ENCODE results near the gene MAGI2. TPM values are rescaled to one million over a fixed set of nuclear protein-coding genes. Genes with fewer than 3 reads are reported as not detected.

MAGI2 gene
- total and polyA plus RNA-seq, 8 donors, result 6.1 to 9.2 (median 7.1) TPM

DNA sequence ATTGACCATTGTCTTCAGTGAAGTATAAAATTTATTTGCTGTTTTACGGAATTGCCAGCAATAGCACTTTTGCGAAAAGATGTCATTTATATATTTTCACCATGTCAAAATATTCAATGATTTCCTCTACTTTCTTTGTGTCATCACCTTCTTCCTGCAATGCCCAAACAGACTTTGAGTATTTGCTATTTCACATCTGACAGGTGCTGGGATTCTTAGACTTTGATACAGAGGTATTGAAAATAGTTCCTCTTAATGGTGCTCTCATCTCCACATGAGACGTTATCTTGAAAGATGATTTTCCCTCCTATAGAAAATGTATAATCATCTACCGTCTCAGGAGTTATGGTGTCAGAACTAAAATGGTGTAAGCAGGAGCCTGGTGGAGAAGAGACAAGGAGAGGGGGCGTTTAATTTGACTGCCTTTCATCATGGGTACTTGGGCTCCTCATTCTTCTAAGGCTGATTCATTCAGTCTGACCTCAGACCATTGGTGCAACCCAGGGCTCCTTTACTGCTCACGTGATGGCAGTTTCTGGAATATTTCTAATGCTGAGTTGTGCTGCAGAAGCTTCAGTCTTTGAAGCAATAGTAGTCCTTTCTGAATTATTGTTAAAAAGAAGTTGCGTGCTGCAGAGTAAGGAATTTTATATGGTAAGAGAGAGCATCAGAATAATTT lies 1250.3 kb downstream of the MAGI2 start:
- Histone ChIP-seq H3K36me3 (no peaks in the 10 kb centered on the region), H3K27ac (no peak overlapping the region), H3K4me1 (no peaks in the 10 kb centered on the region), H3K27me3 (no peaks in the 10 kb centered on the region), H3K4me3 (no peak overlapping the region), H3K9me3 (no peaks in the 10 kb centered on the region)
- intact Hi-C loops (cut with DNase I), result no loop called here
- no peak for DNase-seq
- no peak for ATAC-seq
- TF ChIP-seq CTCF (IDR thresholded peaks at IDR 0.05), result no peak

- no peaks in the 10 kb centered on the region for H3K27me3 ChIP-seq
- TF ChIP-seq CTCF (IDR thresholded peaks at IDR 0.05), result no peak
- H3K4me1 ChIP-seq, result no peaks in the 10 kb centered on the region
- no peaks in the 10 kb centered on the region for H3K9me3 ChIP-seq
- no peak for ATAC-seq
- no peak overlapping the region for H3K4me3 ChIP-seq
- H3K36me3 ChIP-seq, result no peaks in the 10 kb centered on the region
- intact Hi-C loops (cut with DNase I), result no loop called here
- no peak overlapping the region for H3K27ac ChIP-seq
- DNase-seq, result no peak
These were observed 1254.7 kb downstream of the MAGI2 start for GRCh38 chr7:78198756-78199155.

DNA sequence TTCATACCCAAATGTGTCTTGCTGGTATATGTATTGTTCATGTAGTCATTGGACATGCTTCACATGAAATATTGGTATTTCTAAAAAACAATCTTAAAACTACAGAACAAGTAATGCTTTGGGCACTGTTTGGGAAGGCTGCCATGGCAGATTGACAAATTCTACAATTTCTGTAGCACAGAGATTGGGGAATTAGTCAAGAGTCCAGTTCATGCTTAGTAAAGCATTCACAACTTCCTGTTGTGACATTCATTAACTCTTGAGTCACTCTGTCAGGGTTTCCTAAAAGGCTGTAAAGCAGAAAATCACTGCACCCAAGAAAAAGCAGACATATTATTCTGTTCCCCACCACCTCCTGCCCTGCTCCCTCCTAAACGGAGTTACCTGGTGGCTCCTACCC lies 1256.0 kb downstream of the MAGI2 start:
- H3K36me3 ChIP-seq, result no peaks in the 10 kb centered on the region
- no peak overlapping the region for H3K4me3 ChIP-seq
- ATAC-seq (no peak), DNase-seq (no peak)
- H3K9me3 ChIP-seq, result no peaks in the 10 kb centered on the region
- H3K4me1 ChIP-seq, result no peaks in the 10 kb centered on the region
- H3K27ac ChIP-seq, result no peak overlapping the region
- no peaks in the 10 kb centered on the region for H3K27me3 ChIP-seq
- TF ChIP-seq CTCF (IDR thresholded peaks at IDR 0.05), result no peak
- intact Hi-C loops (cut with DNase I), result no loop called here

DNA sequence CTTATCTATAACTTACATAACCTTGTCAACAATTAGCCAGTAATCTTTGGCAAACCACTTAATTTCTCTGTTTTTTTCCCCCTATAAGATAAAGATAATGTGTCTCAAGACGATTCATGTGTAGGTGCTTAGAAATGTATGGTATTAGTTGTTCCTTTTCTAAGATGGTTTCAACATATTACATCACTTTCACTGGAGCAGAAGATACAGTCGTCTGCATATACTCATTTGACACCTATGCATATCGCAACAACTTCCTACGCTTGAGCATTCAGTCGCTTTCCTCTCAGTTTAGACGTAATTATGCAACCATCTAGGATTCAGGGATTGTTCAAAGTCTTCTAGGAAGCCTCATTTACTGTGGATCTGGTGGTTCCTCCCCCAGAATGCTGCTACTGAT lies 1258.2 kb downstream of the MAGI2 start:
- Histone ChIP-seq H3K9me3 (no peaks in the 10 kb centered on the region), H3K27ac (no peak overlapping the region), H3K4me1 (no peaks in the 10 kb centered on the region), H3K27me3 (no peaks in the 10 kb centered on the region), H3K36me3 (no peaks in the 10 kb centered on the region), H3K4me3 (no peak overlapping the region)
- TF ChIP-seq CTCF (IDR thresholded peaks at IDR 0.05), result no peak
- ATAC-seq, result no peak
- peak in 2 of 4 donors; percentile 80 to 88 for DNase-seq
- intact Hi-C loops (cut with DNase I), result no loop called here

DNA sequence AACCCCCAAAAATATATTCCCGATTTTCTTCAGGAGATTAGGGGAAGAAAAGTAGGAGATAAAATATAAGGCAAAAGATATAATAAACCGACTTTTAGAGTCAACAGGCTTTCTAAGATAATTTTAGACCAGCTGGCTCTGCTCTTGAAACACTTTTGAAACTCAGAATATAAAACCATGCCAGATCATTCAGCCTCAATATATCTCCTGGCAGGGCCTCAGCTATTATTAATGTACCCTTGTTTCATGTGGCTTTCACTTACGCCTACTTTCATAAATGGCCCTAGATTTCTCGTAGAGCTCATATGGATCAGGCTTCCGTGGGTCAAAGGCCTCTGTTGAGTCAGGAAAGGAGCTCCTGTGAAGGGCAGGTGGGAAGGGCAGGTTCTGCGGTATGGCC lies 1258.9 kb downstream of the MAGI2 start:
- peak; percentile 36 for ATAC-seq
- Histone ChIP-seq H3K9me3 (no peaks in the 10 kb centered on the region), H3K27ac (no peak overlapping the region), H3K36me3 (no peaks in the 10 kb centered on the region), H3K4me3 (no peak overlapping the region), H3K4me1 (no peaks in the 10 kb centered on the region), H3K27me3 (no peaks in the 10 kb centered on the region)
- TF ChIP-seq CTCF (IDR thresholded peaks at IDR 0.05), result no peak
- DNase-seq, result peak in 2 of 4 donors; percentile 87 to 89
- intact Hi-C loops (cut with DNase I), result no loop called here

Data from left lung (tissue), 10 donors.